H1 (cell line): ENCODE measurements around the gene TMEM63A. TPM values are rescaled to one million over a fixed set of nuclear protein-coding genes. Genes with fewer than 3 reads are reported as not detected.

Source experiments
- CTCF ChIA-PET: fragments of 300-600 bp; sonication (Branson Sonifier 250); formaldehyde crosslinking; loops from one replicate; lab custom pipeline; 2021; ENCODE audit not compliant: partially characterized antibody; lab: Charles Lee
- POLR2A ChIA-PET: fragments of 300-600 bp; sonication (Branson Sonifier 250); formaldehyde crosslinking; loops from one replicate; lab custom pipeline; 2021; ENCODE audit warnings: inconsistent platforms; ENCODE audit not compliant: partially characterized antibody; lab: Charles Lee
- DNase-seq, 2 experiments: peaks; one replicate each; pipeline versions ENCODE4 v3.0.0 to v3.0.0-alpha.2; 2010 to 2022; ENCODE audit warnings: low spot score in 2 of 2, low read depth in 1 of 2, mixed read lengths in 1 of 2
- FAIRE-seq: peaks from 2 replicates; lab custom pipeline; 2011; peaks lifted over from hg19 to GRCh38; lab: Jason Lieb, UNC
- H2AFZ ChIP-seq: 2 replicates; pipeline ENCODE4 v1.8.1; 2012; ENCODE audit warnings: low read length, inconsistent platforms
- H2AK5ac ChIP-seq: 2 replicates; pipeline ENCODE4 v1.6.1; 2013; ENCODE audit warnings: low read depth, low read length
- H2BK120ac ChIP-seq: replicated peaks from 2 replicates; pipeline ENCODE3; 2013; ENCODE audit warnings: low read depth, low read length, inconsistent platforms
- H2BK12ac ChIP-seq: 2 replicates; pipeline ENCODE4 v1.6.1; 2013; ENCODE audit warnings: low read depth, low read length
- H2BK15ac ChIP-seq: 2 replicates; pipeline ENCODE4 v1.6.1; 2013; ENCODE audit warnings: low read length
- H2BK20ac ChIP-seq: 2 replicates; pipeline ENCODE4 v1.6.1; 2013; ENCODE audit warnings: low read length
- H2BK5ac ChIP-seq: 2 replicates; pipeline ENCODE4 v1.6.1; 2013; ENCODE audit warnings: low read depth, low read length
- H3K14ac ChIP-seq: 2 replicates; pipeline ENCODE4 v1.6.1; 2013; ENCODE audit warnings: inconsistent platforms; ENCODE audit not compliant: insufficient read length
- H3K18ac ChIP-seq: 2 replicates; pipeline ENCODE4 v1.6.1; 2013; ENCODE audit warnings: low read length; ENCODE audit errors: extremely low read depth
- H3K23ac ChIP-seq: 2 replicates; pipeline ENCODE4 v1.6.1; 2013; ENCODE audit warnings: inconsistent platforms; ENCODE audit not compliant: insufficient read length
- H3K23me2 ChIP-seq: 2 replicates; pipeline ENCODE4 v1.6.1; 2013; ENCODE audit warnings: low read depth, low read length
- H3K27ac ChIP-seq: 2 replicates; pipeline ENCODE4 v1.6.1; 2011; ENCODE audit warnings: low read depth, low read length, inconsistent platforms
- H3K27me3 ChIP-seq, 4 experiments: replicated peaks in 1 of 4; 1 replicate in 1 of 4; 2 replicates in 3 of 4; pipeline versions ENCODE4 v1.6.1 to v1.8.1; 2011 to 2013; ENCODE audit warnings: low read length in 3 of 4, mild to moderate bottlenecking in 3 of 4, inconsistent platforms in 2 of 4, mixed read lengths in 2 of 4, moderate library complexity in 1 of 4; ENCODE audit not compliant: control insufficient read depth in 3 of 4, insufficient read depth in 3 of 4; ENCODE audit errors: extremely low read depth in 1 of 4
- H3K36me3 ChIP-seq, 4 experiments: 2 replicates each; pipeline versions ENCODE4 v1.6.1 to v1.8.1; 2011 to 2013; ENCODE audit warnings: mild to moderate bottlenecking in 4 of 4, low read length in 3 of 4, moderate library complexity in 2 of 4, control low read depth in 1 of 4, inconsistent platforms in 1 of 4; ENCODE audit not compliant: insufficient read depth in 4 of 4, control insufficient read depth in 2 of 4
- H3K4ac ChIP-seq: replicated peaks from 2 replicates; pipeline ENCODE3; 2013; ENCODE audit warnings: low read length, low read depth, mixed read lengths, inconsistent platforms; ENCODE audit not compliant: insufficient read length
- H3K4me1 ChIP-seq, 4 experiments: replicated peaks in 1 of 4; 1 replicate in 1 of 4; 2 replicates in 3 of 4; pipeline versions ENCODE4 v1.6.1 to v1.8.1; 2011 to 2013; ENCODE audit warnings: low read length in 3 of 4, inconsistent platforms in 2 of 4, mixed read lengths in 1 of 4; ENCODE audit not compliant: insufficient read depth in 4 of 4, control insufficient read depth in 3 of 4
- H3K4me2 ChIP-seq, 2 experiments: 2 replicates each; pipeline versions ENCODE4 v1.6.1 to v1.8.1; 2011 to 2013; ENCODE audit warnings: low read depth in 2 of 2, low read length in 2 of 2, control low read depth in 1 of 2, inconsistent platforms in 1 of 2, mild to moderate bottlenecking in 1 of 2; ENCODE audit not compliant: insufficient read depth in 1 of 2
- H3K4me3 ChIP-seq, 4 experiments: fragments of 200-600, 300-600 bp in 1 of 4; sonication (generic), shearing (Covaris generic), sonication (Bioruptor Twin) in 1 of 4; 2 replicates each; pipeline versions ENCODE4 v1.5.1 to v1.8.1; 2011 to 2016; ENCODE audit warnings: low read length in 4 of 4, low read depth in 3 of 4, control low read depth in 2 of 4, inconsistent platforms in 2 of 4, mild to moderate bottlenecking in 2 of 4, mixed read lengths in 1 of 4, moderate library complexity in 1 of 4; ENCODE audit not compliant: insufficient read depth in 2 of 4; ENCODE audit errors: extremely low read depth in 1 of 4
- H3K56ac ChIP-seq: replicated peaks from 2 replicates; pipeline ENCODE3; 2013; ENCODE audit warnings: low read depth, mild to moderate bottlenecking, mixed read lengths, low read length, inconsistent platforms; ENCODE audit not compliant: insufficient read length
- H3K79me1 ChIP-seq: 2 replicates; pipeline ENCODE4 v1.6.1; 2013; ENCODE audit warnings: low read depth, low read length, control low read depth
- H3K79me2 ChIP-seq, 2 experiments: 2 replicates each; pipeline versions ENCODE4 v1.6.1 to v1.8.1; 2012 to 2013; ENCODE audit warnings: low read length in 2 of 2, mild to moderate bottlenecking in 2 of 2, inconsistent platforms in 1 of 2; ENCODE audit not compliant: insufficient read depth in 2 of 2, control insufficient read depth in 1 of 2
- H3K9ac ChIP-seq, 4 experiments: replicated peaks in 1 of 4; 1 replicate in 1 of 4; 2 replicates in 3 of 4; pipeline versions ENCODE4 v1.6.1 to v1.8.1; 2011 to 2013; ENCODE audit warnings: low read depth in 3 of 4, low read length in 3 of 4, control low read depth in 2 of 4, mild to moderate bottlenecking in 2 of 4, moderate library complexity in 2 of 4, inconsistent platforms in 1 of 4; ENCODE audit errors: extremely low read depth in 1 of 4
- H3K9me3 ChIP-seq, 2 experiments: 2 replicates each; pipeline versions ENCODE4 v1.6.1 to v1.8.1; 2012 to 2013; ENCODE audit warnings: mild to moderate bottlenecking in 2 of 2, moderate library complexity in 2 of 2, control low read depth in 1 of 2, inconsistent platforms in 1 of 2, low read depth in 1 of 2, low read length in 1 of 2, mixed read lengths in 1 of 2; ENCODE audit not compliant: insufficient read depth in 2 of 2
- H4K20me1 ChIP-seq, 2 experiments: replicated peaks in 1 of 2; 2 replicates each; pipeline versions ENCODE3 to v1.8.1; 2011 to 2013; ENCODE audit warnings: inconsistent platforms in 2 of 2, low read length in 2 of 2, mild to moderate bottlenecking in 1 of 2; ENCODE audit not compliant: insufficient read depth in 2 of 2, control insufficient read depth in 1 of 2
- H4K5ac ChIP-seq: 2 replicates; pipeline ENCODE4 v1.6.1; 2013; ENCODE audit warnings: low read length, low read depth, mixed read lengths, inconsistent platforms; ENCODE audit not compliant: insufficient read length
- H4K8ac ChIP-seq: 2 replicates; pipeline ENCODE4 v1.8.0; 2013; ENCODE audit warnings: mild to moderate bottlenecking, moderate library complexity, low read length, inconsistent platforms; ENCODE audit not compliant: insufficient read depth; ENCODE audit errors: extremely low read depth
- H4K91ac ChIP-seq: replicated peaks from 2 replicates; pipeline ENCODE3; 2013; ENCODE audit warnings: low read length, mixed read lengths, inconsistent platforms; ENCODE audit not compliant: insufficient read length
- CTBP2 ChIP-seq: IDR thresholded peaks from 2 replicates; pipeline ENCODE4 v1.7.0; 2011; ENCODE audit warnings: borderline replicate concordance, mild to moderate bottlenecking, moderate library complexity, mixed read lengths, low read length; ENCODE audit not compliant: insufficient read depth, insufficient read length
- GTF2F1 ChIP-seq: IDR thresholded peaks from 2 replicates; pipeline ENCODE4 v1.6.1; 2012; ENCODE audit warnings: low read depth, low read length, improper control_type of control experiment, borderline replicate concordance
- RNF2 ChIP-seq: fragments of 200-900, 300-1000 bp; sonication (generic); IDR thresholded peaks from 2 replicates; pipeline ENCODE4 v1.7.1; 2016; ENCODE audit warnings: borderline replicate concordance, low read depth, mild to moderate bottlenecking, antibody characterized with exemption, low read length; ENCODE audit not compliant: poor library complexity, severe bottlenecking; ENCODE audit errors: missing control alignments
- SRF ChIP-seq: IDR thresholded peaks from 2 replicates; pipeline ENCODE4 v1.6.1; 2011; ENCODE audit warnings: mild to moderate bottlenecking, low read depth, low read length, moderate library complexity
- WGBS, 2 experiments: shearing (Covaris generic) in 1 of 2; methylation state at CpG; one replicate each; pipeline versions ENCODE4 v1.1.6 to v1.1.7; 2013 to 2015; ENCODE audit warnings: low lambda C conversion rate in 2 of 2, mixed read lengths in 2 of 2, inconsistent platforms in 1 of 2, low coverage in 1 of 2, missing lambda C conversion rate in 1 of 2; ENCODE audit not compliant: insufficient replicate concordance in 2 of 2, insufficient coverage in 1 of 2, insufficient read length in 1 of 2; ENCODE audit errors: extremely low coverage in 1 of 2, missing lambda C conversion rate in 1 of 2; 5-methylcytosine and 5-hydroxymethylcytosine counted together
- polyA plus RNA-seq, 7 experiments: library from polyadenylated mRNA; depleted of rRNA in 3 of 7; stranded (reverse) in 5 of 7; unstranded in 2 of 7; fragments of >200 nt in 5 of 7; fragments of 200-250 nt in 2 of 7; gene quantifications; 1 replicate in 5 of 7; 2 replicates in 1 of 7; 4 replicates in 1 of 7; pipeline versions ENCODE4 v1.2.1 to v1.2.3, GENCODE V29; 2011 to 2013; ENCODE audit warnings: missing spikeins in 2 of 7, mixed read lengths in 2 of 7
- total RNA-seq: library from RNA; stranded (reverse); fragmentation: NEBNext Ultra II Directional; extraction: Animal tissue kit (Norgen Biotek cat#: 25700); gene quantifications from 2 replicates; pipeline ENCODE4 v1.2.1, GENCODE V29; 2021

TMEM63A gene
- total and polyA plus RNA-seq, 2 of the 8 experiments (the other 6 are each of a cell fraction or from before 2014, with no cell fraction given): 26.1 to 55.4 TPM

DNA sequence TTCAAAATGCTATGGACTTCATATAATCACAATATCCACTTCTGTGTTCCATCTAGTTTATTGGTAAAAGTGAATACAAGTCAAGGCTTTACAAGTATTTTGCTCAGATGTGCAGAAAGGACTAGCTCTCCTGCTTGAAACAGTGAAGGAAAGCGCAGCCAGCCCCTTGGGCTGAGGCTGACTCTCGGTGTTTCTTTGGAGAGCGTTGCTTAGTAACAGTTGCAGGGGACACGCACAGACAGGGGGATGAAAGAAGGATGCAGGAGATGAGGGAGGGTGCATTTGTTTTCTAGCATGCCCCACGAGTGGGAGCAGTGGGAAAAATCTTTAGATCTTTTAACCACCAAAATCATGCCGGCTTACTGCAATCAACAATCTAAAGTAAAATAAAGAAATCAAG lies 32.8 kb upstream of the TMEM63A start:
- Histone ChIP-seq H4K8ac (no peak overlapping the region), H4K91ac (no peak overlapping the region), H2BK5ac (no peak overlapping the region), H4K5ac (no peak overlapping the region), H2BK15ac (no peak overlapping the region), H3K79me2 (no peaks in the 10 kb centered on the region), H2BK20ac (no peak overlapping the region), H3K4me3 (no peak overlapping the region), H3K79me1 (peaks cover 3% of the 10 kb centered on the region; the same call in 1 of the 2 replicates), H2BK120ac (no peak overlapping the region), H3K23ac (no peak overlapping the region), H4K20me1 (peaks cover 0 to 1% of the 10 kb centered on the region in 2 experiments), H3K18ac (no peak overlapping the region), H3K27ac (no peak overlapping the region), H3K14ac (no peak overlapping the region), H2AK5ac (no peak overlapping the region), H2AFZ (no peak overlapping the region), H3K4me1 (peaks cover 0 to 7% (median 1%) of the 10 kb centered on the region in 4 experiments; a peak in 2 of 7 replicates), H3K27me3 (no peaks in the 10 kb centered on the region; a peak in 2 of 7 replicates), H3K56ac (no peak overlapping the region), H3K9me3 (no peaks in the 10 kb centered on the region), H3K9ac (no peak overlapping the region), H3K4me2 (no peak overlapping the region), H2BK12ac (no peak overlapping the region), H3K23me2 (no peaks in the 10 kb centered on the region), H3K4ac (no peak overlapping the region), H3K36me3 (peaks cover 2 to 21% (median 6%) of the 10 kb centered on the region in 4 experiments; a peak in 5 of 8 replicates)
- ChIA-PET POLR2A (interaction anchor here (2.3 kb wide), 1 partner anchor 10 kb away, joined by 6 read pairs; the partner anchor contains the start of gene PYCR2), CTCF (interaction anchor here (0.8 to 2.0 kb wide), 7 partner anchors 23 to 433 kb away, joined by 3 to 5 read pairs (median 4); partner anchors contain the start of gene LEFTY2)
- WGBS, 2 experiments: 87% methylated on average over 6 of the region's 6 CpGs; no CpG with 5 or more reads in 1 of the 2 experiments
- TF ChIP-seq SRF (no peak), RNF2 (no peak), GTF2F1 (no peak), CTBP2 (no peak)
- no peak for FAIRE-seq
- no peak for DNase-seq
